Measurements from ENCODE around the gene ZNF536.

ZNF536 gene

DNA sequence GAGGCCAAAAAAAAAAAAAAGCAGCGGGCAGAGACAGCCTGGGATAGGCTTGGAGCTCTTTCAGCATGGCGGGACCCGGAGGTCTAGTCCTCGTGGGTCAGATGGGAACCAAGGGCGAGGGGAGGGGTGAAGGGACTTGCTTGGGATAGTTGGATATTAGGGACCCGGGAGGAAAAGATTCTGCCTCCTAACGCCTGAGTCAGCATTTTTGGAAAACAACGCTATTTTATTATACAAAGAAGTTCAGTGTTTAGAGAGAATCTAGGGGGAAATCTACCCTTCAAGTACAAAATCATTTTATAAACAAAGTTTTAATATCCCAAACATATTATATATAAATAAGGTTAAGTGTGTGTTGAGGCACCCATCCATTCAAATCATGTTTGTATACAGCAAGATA, 156.7 kb downstream of the ZNF536 start:
- no peak for DNase-seq (ENCODE audit: low read depth in 2 of 2)

- DNase-seq (ENCODE audit: low read depth in 2 of 2), result no peak
Measured at GRCh38 chr19:30529876-30530275, 157.7 kb downstream of the ZNF536 start.

DNA sequence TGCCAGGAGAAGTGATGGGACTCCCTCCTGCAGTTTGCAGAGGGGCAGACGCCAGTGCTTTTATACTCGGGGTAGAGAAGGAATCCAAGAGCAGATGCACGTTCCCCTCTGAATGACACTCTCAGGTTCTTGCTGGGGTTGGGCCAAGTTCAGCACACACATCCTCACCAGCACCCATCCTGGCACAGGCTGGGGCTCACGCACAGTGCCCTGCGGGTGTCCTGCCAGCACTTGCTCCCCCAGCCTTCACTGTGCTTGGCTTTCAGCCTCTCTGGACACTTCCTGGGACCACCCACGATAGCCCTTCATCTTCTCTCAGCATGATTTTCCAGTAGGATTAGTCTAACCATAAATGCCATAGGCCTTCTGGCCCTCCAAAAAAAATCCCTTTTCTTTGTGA, 158.6 kb downstream of the ZNF536 start:
- DNase-seq (ENCODE audit: low read depth in 2 of 2), result no peak

GRCh38 chr19:30535011-30535410, 162.8 kb downstream of the ZNF536 start:
- DNase-seq (ENCODE audit: low read depth in 2 of 2), result no peak

- no peak for DNase-seq (ENCODE audit: low read depth in 2 of 2)
Measured at GRCh38 chr19:30536975-30537374, 164.8 kb downstream of the ZNF536 start.

DNA sequence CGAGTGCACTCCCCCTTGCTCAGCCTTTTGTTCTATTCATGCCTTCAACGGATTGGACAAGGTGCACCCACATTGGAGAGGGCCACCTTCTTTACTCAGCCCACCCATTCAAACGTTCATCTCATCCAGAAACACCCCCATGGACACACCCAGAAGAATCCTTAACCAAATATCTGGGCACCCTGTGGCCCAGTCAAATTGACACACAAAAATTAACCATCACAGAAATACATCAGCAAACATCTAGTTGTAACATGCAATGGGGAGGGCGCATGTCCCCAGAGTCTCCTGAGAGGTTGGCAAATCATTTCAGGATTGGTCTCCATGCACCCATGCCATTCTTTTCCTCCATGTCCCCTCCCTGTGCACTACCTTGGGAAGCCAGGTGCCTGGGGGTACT, 167.1 kb downstream of the ZNF536 start:
- no peak for DNase-seq (ENCODE audit: low read depth in 2 of 2)

GRCh38 chr19:30539981-30540380, 167.8 kb downstream of the ZNF536 start:
- no peak for DNase-seq (ENCODE audit: low read depth in 2 of 2)

GRCh38 chr19:30540761-30541160, 168.6 kb downstream of the ZNF536 start:
- no peak for DNase-seq (ENCODE audit: low read depth in 2 of 2)

DNA sequence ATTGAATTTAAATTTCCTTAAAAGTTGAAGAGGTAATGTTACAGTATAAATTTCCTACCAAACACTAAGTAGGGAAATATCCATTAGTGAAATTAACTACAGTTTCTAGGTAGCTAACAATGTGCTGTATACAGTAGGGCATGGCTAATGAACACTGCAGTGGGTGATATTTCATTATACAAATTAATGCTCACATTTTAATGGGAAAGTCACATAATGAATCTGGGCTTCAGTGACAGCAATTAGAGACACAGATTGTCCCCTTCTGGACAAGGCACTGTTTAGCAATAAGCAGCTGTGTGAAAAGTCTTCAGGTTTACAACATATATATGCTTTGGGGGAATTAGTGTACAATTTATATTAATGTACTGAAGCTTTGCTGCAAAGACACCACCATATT, 169.4 kb downstream of the ZNF536 start:
- no peak for DNase-seq (ENCODE audit: low read depth in 2 of 2)

- DNase-seq (ENCODE audit: low read depth in 2 of 2), result no peak
Measured at GRCh38 chr19:30543243-30543945, 171.2 kb downstream of the ZNF536 start.

GRCh38 chr19:30545752-30546151, 173.6 kb downstream of the ZNF536 start:
- DNase-seq (ENCODE audit: low read depth in 2 of 2), result no peak

- no peak for DNase-seq (ENCODE audit: low read depth in 2 of 2)
Measured at GRCh38 chr19:30546332-30546731, 174.1 kb downstream of the ZNF536 start.

DNA sequence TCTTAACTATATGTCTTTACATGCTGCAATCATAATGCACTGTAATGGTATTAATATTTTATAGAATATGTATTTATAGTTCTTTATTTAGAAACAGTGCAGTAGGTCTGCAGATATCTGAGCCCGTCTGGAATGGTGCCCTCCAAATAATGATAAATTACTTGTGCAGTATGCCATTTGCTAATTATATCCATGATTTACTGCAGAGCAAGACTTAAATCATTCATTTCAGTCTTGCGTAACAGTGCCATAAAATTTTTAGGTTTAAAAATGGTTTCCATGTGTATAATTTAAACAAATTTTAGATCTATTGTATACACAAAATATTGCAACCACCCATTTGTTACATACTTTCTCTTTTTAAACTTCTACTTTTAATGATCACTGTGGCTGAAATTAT, 175.1 kb downstream of the ZNF536 start:
- no peak for DNase-seq (ENCODE audit: low read depth in 2 of 2)

DNA sequence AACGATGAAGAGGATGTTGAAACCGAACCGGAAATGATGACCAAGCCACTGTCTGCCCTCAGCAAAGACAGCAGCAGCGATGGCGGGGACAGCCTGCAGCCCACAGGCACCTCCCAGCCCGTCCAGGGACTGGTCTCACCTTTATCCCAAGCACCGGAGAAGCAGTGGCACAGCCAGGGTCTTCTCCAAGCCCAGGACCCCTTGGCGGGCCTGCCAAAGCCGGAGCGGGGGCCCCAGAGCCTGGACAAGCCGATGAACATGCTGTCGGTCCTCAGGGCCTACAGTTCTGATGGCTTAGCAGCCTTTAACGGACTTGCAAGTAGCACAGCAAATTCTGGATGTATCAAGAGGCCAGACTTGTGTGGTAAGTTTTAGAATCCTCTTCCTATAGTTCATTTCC, 177.0 kb downstream of the ZNF536 start:
- DNase-seq (ENCODE audit: low read depth in 2 of 2), result no peak

DNA sequence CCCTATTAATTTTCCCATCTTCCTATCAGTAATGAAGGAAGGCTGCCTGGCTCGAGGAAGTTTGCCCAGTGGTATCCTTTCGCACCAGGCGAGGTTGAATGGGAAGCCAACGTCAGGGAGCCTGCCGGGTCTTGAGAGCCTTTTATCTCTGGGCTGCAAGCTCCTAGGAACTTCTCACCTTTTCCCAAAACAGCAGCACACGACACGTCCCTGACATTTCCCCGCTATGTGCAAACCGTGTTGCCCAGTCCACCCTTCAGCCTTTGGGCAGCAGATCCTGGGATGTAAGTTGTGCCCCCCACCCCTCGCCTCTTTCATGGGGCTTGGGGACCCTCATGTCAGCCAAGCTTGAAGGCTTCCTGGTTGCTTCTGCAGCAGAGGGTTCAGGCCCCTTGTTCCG, 179.1 kb downstream of the ZNF536 start:
- DNase-seq (ENCODE audit: low read depth in 2 of 2), result no peak

DNA sequence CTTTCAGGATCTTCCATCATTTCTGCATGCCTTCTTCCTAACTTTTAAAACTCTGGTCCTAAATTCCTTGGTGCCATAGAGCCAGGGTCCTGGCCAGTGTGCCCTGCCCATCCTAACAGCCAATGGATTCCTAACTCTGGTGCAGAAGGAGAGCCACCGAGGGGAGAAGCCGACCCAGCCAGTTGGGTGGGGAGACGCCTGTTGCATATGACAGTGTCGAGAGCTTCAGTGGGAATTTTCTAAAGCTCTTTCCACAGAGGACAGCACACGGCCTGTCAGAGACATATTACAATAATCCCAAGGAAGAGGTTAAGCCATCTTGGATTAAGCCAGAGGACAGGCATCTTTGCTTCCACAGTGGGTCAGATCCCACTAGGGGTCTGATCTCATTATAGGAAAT, 180.4 kb downstream of the ZNF536 start:
- no peak for DNase-seq (ENCODE audit: low read depth in 2 of 2)

GRCh38 chr19:30555075-30555790, 183.0 kb downstream of the ZNF536 start:
- DNase-seq (ENCODE audit: low read depth in 2 of 2), result no peak

- DNase-seq (ENCODE audit: low read depth in 2 of 2), result no peak
Measured at GRCh38 chr19:30555791-30556110, 183.6 kb downstream of the ZNF536 start.

GRCh38 chr19:30556230-30556711, 184.1 kb downstream of the ZNF536 start:
- no peak for DNase-seq (ENCODE audit: low read depth in 2 of 2)

- DNase-seq (ENCODE audit: low read depth in 2 of 2), result no peak
Measured at GRCh38 chr19:30557212-30557611, 185.0 kb downstream of the ZNF536 start.

GRCh38 chr19:30557927-30558557, 185.9 kb downstream of the ZNF536 start:
- no peak for DNase-seq (ENCODE audit: low read depth in 2 of 2)

- DNase-seq (ENCODE audit: low read depth in 2 of 2), result no peak
Measured at GRCh38 chr19:30558793-30559192, 186.6 kb downstream of the ZNF536 start.

GRCh38 chr19:30559446-30559845, 187.3 kb downstream of the ZNF536 start:
- no peak for DNase-seq (ENCODE audit: low read depth in 2 of 2)

Data from stimulated activated CD4-positive, alpha-beta T cell treated with anti-CD3 and anti-CD28 coated beads, Interleukin-1b, Interleukin-23, amount 100 ng/mL, for 4 hours (primary cell).